NCI-H2227 (cell line): ENCODE results near the gene CAP2.
"Not testable (repeated sequence)": the region's sequence is repeated elsewhere in the genome, so short reads cannot be mapped to it uniquely, and the experiment has no call there.

Experiments used
- DNase-seq: peaks from one replicate; lab custom pipeline; 2025; ENCODE audit not compliant: unreplicated experiment; lab: John Stamatoyannopoulos, UW

CAP2 gene

GRCh38 chr6:17497535-17498095 lies 104.2 kb downstream of the CAP2 start:
- no peak for DNase-seq

- DNase-seq = no peak
Observed at GRCh38 chr6:17501442-17501841, 108.0 kb downstream of the CAP2 start.

- DNase-seq = no peak
Observed at GRCh38 chr6:17501982-17502704, 108.7 kb downstream of the CAP2 start.

GRCh38 chr6:17503051-17503450 lies 109.7 kb downstream of the CAP2 start:
- DNase-seq = no peak

- no peak for DNase-seq
Observed at GRCh38 chr6:17504005-17504404, 110.6 kb downstream of the CAP2 start.

- DNase-seq = no peak
Observed at GRCh38 chr6:17505062-17505476, 111.7 kb downstream of the CAP2 start.

GRCh38 chr6:17505767-17506280 lies 112.4 kb downstream of the CAP2 start:
- no peak for DNase-seq

GRCh38 chr6:17506531-17506930 lies 113.1 kb downstream of the CAP2 start:
- no peak for DNase-seq

- no peak for DNase-seq
Observed at GRCh38 chr6:17506962-17507361, 113.6 kb downstream of the CAP2 start.

GRCh38 chr6:17511084-17511483 lies 117.7 kb downstream of the CAP2 start:
- DNase-seq = no peak

GRCh38 chr6:17511580-17511979 lies 118.2 kb downstream of the CAP2 start:
- DNase-seq = no peak

GRCh38 chr6:17519120-17519519 lies 125.7 kb downstream of the CAP2 start:
- DNase-seq = no peak

- DNase-seq = no peak
Observed at GRCh38 chr6:17525637-17526036, 132.2 kb downstream of the CAP2 start.

- no peak for DNase-seq
Observed at GRCh38 chr6:17527076-17527475, 133.7 kb downstream of the CAP2 start.

GRCh38 chr6:17530321-17530835 lies 137.0 kb downstream of the CAP2 start:
- DNase-seq = no peak

GRCh38 chr6:17536586-17536985 lies 143.2 kb downstream of the CAP2 start:
- DNase-seq = no peak

GRCh38 chr6:17542243-17542642 lies 148.8 kb downstream of the CAP2 start:
- DNase-seq = no peak

GRCh38 chr6:17545681-17546080 lies 152.3 kb downstream of the CAP2 start:
- not testable (repeated sequence) for DNase-seq

GRCh38 chr6:17551383-17551958 lies 158.1 kb downstream of the CAP2 start:
- DNase-seq = no peak

GRCh38 chr6:17552861-17553260 lies 159.5 kb downstream of the CAP2 start:
- no peak for DNase-seq

- DNase-seq = no peak
Observed at GRCh38 chr6:17556014-17556413, 162.6 kb downstream of the CAP2 start.

GRCh38 chr6:17562636-17563035 lies 169.2 kb downstream of the CAP2 start:
- DNase-seq = no peak
